ENCODE results near the gene HUWE1. TPM values are rescaled to one million over a fixed set of nuclear protein-coding genes. Genes with fewer than 3 reads are reported as not detected.

The HUWE1 gene
- 57.5 and 62.1 TPM in 2 replicates for polyA plus RNA-seq (2011; rRNA removed)
- polyA minus RNA-seq (2011; rRNA and poly(A)+ RNA removed), result 163 and 208 TPM in 2 replicates

- no peak for DNase-seq (ENCODE audit: low read depth)
- CTCF ChIA-PET, result interaction anchor here (0.9 kb wide), 1 partner anchor 89 kb away, joined by 3 read pairs; no protein-coding TSS in a partner anchor
- peak within 1 kb of the TSS; percentile 81 for H3K4me3 ChIP-seq (ENCODE audit: low read depth, low read length)
- POLR2A ChIA-PET, result no interaction called here
- TF ChIP-seq, protein P1, sequence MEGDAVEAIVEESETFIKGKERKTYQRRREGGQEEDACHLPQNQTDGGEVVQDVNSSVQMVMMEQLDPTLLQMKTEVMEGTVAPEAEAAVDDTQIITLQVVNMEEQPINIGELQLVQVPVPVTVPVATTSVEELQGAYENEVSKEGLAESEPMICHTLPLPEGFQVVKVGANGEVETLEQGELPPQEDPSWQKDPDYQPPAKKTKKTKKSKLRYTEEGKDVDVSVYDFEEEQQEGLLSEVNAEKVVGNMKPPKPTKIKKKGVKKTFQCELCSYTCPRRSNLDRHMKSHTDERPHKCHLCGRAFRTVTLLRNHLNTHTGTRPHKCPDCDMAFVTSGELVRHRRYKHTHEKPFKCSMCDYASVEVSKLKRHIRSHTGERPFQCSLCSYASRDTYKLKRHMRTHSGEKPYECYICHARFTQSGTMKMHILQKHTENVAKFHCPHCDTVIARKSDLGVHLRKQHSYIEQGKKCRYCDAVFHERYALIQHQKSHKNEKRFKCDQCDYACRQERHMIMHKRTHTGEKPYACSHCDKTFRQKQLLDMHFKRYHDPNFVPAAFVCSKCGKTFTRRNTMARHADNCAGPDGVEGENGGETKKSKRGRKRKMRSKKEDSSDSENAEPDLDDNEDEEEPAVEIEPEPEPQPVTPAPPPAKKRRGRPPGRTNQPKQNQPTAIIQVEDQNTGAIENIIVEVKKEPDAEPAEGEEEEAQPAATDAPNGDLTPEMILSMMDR (IDR thresholded peaks at IDR 0.05; ENCODE audit: insufficient read depth, low read depth, low read length), result no peak
- H3K27me3 ChIP-seq (ENCODE audit: control insufficient read depth, insufficient read depth, low read length), result no peaks in the 10 kb centered on the region
- H3K36me3 ChIP-seq (ENCODE audit: control insufficient read depth, insufficient read depth, low read length), result no peaks in the 10 kb centered on the region
Observed at GRCh38 chrX:53686151-53686885, at the start of gene HUWE1. HUWE1 (minus strand) TSS chrX:53686719; CDS start chrX:53654107, 32,612 bp downstream.

DNA sequence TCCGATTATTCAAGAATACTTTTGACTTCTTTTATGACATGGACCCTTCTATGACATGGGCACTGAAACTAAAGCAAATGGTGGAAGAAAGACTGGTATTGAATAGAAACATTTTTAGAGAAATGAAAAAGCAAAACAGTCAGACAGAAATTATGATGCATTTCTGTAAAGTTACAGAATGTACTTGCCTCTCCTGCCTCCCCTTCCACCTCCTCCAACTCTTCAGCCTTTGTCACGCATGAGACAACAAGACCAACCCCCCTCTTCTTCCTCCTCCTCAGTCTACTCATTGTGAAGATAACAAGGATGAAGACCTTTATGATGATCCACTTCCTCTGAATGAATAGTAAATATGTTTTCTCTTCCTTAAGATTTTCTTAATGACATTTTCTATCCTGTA, 46.3 kb upstream of the HUWE1 start:
- no peak for DNase-seq (ENCODE audit: low read depth)
- Histone ChIP-seq H3K36me3 (ENCODE audit: control insufficient read depth, insufficient read depth, low read length) (no peaks in the 10 kb centered on the region), H3K4me3 (ENCODE audit: low read depth, low read length) (no peak overlapping the region), H3K27me3 (ENCODE audit: control insufficient read depth, insufficient read depth, low read length) (no peaks in the 10 kb centered on the region)
- ChIA-PET POLR2A (no interaction called here), CTCF (no interaction called here)
- TF ChIP-seq, protein P1 (IDR thresholded peaks at IDR 0.05; ENCODE audit: insufficient read depth, low read depth, low read length), result no peak

GRCh38 chrX:53729751-53730150, 43.2 kb upstream of the HUWE1 start:
- no peak for DNase-seq (ENCODE audit: low read depth)
- Histone ChIP-seq H3K27me3 (ENCODE audit: control insufficient read depth, insufficient read depth, low read length) (no peaks in the 10 kb centered on the region), H3K4me3 (ENCODE audit: low read depth, low read length) (no peak overlapping the region), H3K36me3 (ENCODE audit: control insufficient read depth, insufficient read depth, low read length) (no peaks in the 10 kb centered on the region)
- POLR2A ChIA-PET, result no interaction called here
- TF ChIP-seq, protein P1 (IDR thresholded peaks at IDR 0.05; ENCODE audit: insufficient read depth, low read depth, low read length), result no peak
- CTCF ChIA-PET, result no interaction called here

GRCh38 chrX:53728506-53728905, 42.0 kb upstream of the HUWE1 start:
- CTCF ChIA-PET, result no interaction called here
- Histone ChIP-seq H3K27me3 (ENCODE audit: control insufficient read depth, insufficient read depth, low read length) (no peaks in the 10 kb centered on the region), H3K4me3 (ENCODE audit: low read depth, low read length) (no peak overlapping the region), H3K36me3 (ENCODE audit: control insufficient read depth, insufficient read depth, low read length) (no peaks in the 10 kb centered on the region)
- POLR2A ChIA-PET, result no interaction called here
- TF ChIP-seq, protein P1 (IDR thresholded peaks at IDR 0.05; ENCODE audit: insufficient read depth, low read depth, low read length), result no peak
- DNase-seq (ENCODE audit: low read depth), result no peak

DNA sequence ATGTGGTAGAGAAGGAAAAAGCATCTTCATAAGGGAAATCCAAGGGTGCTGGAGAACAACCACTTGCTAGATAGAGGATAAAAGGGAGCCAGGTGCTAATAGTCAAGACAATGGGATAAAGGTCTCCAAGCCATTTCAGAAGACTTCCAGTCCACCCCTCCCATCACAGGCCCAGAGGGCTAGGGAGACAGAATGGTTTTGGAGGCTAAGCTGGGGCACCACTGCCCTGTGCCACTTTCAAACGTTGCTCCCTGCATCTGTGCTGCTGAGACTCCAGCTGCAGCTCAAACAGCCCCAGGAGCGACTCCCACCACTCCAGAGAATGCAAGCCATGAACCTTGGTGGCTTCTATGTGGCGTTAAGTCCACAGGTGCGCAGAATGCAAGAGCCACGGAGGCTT, 38.4 kb upstream of the HUWE1 start:
- Histone ChIP-seq H3K27me3 (ENCODE audit: control insufficient read depth, insufficient read depth, low read length) (no peaks in the 10 kb centered on the region), H3K4me3 (ENCODE audit: low read depth, low read length) (no peak overlapping the region), H3K36me3 (ENCODE audit: control insufficient read depth, insufficient read depth, low read length) (no peaks in the 10 kb centered on the region)
- ChIA-PET CTCF (no interaction called here), POLR2A (no interaction called here)
- DNase-seq (ENCODE audit: low read depth), result no peak
- TF ChIP-seq, protein P1 (IDR thresholded peaks at IDR 0.05; ENCODE audit: insufficient read depth, low read depth, low read length), result no peak

Measured in BJ (cell line).